ENCODE results near the gene MEX3D.
"Not testable (repeated sequence)": the region's sequence is repeated elsewhere in the genome, so short reads cannot be mapped to it uniquely, and the experiment has no call there.

MEX3D gene

GRCh38 chr19:1538978-1539377, 29.1 kb downstream of the MEX3D start:
- DNase-seq (ENCODE audit: low read depth in 2 of 2): no peak

DNA sequence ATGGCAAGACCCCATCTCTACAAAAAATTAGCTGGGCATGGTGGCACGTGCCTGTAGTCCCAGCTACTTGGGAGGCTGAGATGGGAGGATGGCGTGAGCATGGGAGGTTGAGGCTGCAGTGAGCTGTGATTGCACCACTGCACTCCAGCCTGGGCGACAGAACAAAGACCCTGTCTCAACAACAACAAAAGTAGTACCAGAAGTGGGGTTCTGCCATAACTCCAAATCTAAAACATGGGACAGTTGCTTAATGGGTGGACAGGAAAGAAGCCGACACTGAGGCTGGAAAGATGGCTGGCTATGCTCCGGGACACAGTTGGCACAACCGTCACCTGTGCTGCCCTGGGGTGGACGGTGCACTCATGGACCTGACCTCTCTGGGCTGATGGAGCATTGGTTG, 32.4 kb downstream of the MEX3D start:
- DNase-seq (ENCODE audit: low read depth in 2 of 2): not testable (repeated sequence)

- DNase-seq (ENCODE audit: low read depth in 2 of 2): no peak
Measured at GRCh38 chr19:1534972-1535371, 33.2 kb downstream of the MEX3D start.

- no peak for DNase-seq (ENCODE audit: low read depth in 2 of 2)
Measured at GRCh38 chr19:1533510-1534150, 34.5 kb downstream of the MEX3D start.

- DNase-seq (ENCODE audit: low read depth in 2 of 2): no peak
Measured at GRCh38 chr19:1532003-1532402, 36.1 kb downstream of the MEX3D start.

DNA sequence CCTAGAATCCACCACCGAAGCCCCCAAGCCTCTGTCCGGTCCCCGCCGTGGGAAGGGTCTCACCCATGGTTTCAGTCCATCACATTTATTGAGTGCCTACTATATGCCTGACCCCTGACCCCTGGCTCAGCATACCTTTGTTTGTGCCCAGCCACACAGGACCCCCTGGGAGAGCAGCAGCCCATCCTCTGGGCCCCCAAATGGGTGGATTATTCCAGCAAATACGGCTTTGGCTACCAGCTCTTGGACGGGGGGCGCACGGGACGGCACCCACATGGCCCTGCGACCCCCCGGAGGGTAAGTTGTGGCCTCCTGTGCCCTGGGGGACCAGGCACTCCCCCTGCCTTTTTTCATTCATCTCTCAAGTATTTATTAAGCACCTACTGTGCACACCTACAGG, 36.5 kb downstream of the MEX3D start:
- no peak for DNase-seq (ENCODE audit: low read depth in 2 of 2)

DNA sequence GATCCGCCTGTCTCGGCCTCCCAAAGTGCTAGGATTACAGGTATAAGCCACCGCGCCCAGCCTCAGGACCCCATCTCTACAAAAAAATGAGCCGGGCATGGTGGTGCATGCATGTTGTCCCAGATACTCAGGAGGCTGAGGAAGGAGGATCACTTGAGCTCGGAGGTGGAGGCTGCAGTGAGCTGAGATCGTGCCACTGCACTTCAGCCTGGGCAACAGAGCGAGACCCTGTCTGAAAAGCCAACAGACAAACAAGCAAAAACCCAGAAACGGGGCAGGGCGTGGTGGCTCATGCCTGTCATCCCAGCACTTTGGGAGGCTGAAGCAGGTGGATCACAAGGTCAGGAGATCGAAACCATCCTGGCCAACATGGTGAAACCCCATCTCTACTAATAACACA, 37.3 kb downstream of the MEX3D start:
- not testable (repeated sequence) for DNase-seq (ENCODE audit: low read depth in 2 of 2)

DNA sequence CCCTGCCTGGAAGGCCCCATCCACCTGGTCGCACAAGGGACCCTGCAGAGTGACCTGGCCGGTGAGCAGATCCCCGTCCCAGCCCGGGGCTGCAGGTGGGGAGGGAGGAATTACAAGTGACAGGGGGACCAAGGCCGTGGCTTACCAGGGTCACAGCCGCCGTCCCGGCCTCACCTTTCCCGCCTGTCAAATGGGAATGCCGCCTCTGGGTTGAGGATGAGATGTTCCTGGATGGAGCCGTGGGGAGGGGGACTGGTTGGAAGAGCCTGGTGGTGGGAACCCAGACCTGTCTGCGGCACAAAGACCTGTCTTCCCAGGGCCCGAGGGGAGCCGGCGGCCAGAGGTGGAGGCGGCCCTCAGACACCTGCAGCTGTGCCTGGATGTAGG, 38.7 kb downstream of the MEX3D start:
- DNase-seq (ENCODE audit: low read depth in 2 of 2): no peak

- no peak for DNase-seq (ENCODE audit: low read depth in 2 of 2)
Measured at GRCh38 chr19:1528596-1529429, 39.3 kb downstream of the MEX3D start.

- DNase-seq (ENCODE audit: low read depth in 2 of 2): no peak
Measured at GRCh38 chr19:1527650-1528309, 40.3 kb downstream of the MEX3D start.

- no peak for DNase-seq (ENCODE audit: low read depth in 2 of 2)
Measured at GRCh38 chr19:1526979-1527649, 41.0 kb downstream of the MEX3D start.

GRCh38 chr19:1526066-1526778, 41.9 kb downstream of the MEX3D start:
- no peak for DNase-seq (ENCODE audit: low read depth in 2 of 2)

GRCh38 chr19:1525343-1525742, 42.8 kb downstream of the MEX3D start:
- DNase-seq (ENCODE audit: low read depth in 2 of 2): no peak

DNA sequence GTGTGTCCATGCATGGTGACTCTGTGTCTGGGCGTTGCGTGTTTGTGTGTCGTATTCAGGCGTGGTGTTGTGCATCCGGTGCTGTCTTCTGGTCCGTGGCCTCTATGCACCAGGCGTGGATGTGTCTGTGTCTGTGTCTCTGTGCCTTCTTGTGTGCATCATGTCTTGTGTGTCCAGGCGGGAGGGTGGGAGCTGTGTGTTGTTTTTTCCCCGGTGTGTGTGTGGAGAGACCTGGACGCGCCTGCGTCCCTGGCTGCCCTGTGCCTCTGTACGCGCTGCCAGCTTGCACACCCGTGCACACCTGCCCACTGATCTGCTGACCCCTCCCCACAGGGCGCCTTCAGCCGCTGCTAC, 43.2 kb downstream of the MEX3D start:
- DNase-seq (ENCODE audit: low read depth in 2 of 2): no peak

- no peak for DNase-seq (ENCODE audit: low read depth in 2 of 2)
Measured at GRCh38 chr19:1524287-1524971, 43.7 kb downstream of the MEX3D start.

- DNase-seq (ENCODE audit: low read depth in 2 of 2): no peak
Measured at GRCh38 chr19:1523412-1524286, 44.5 kb downstream of the MEX3D start, which contains the start of gene PLK5. Gene PLK5, plus strand, starts transcription at chr19:1524077. Its CDS starts 2,920 bp downstream, at chr19:1526997.

- no peak for DNase-seq (ENCODE audit: low read depth in 2 of 2)
Measured at GRCh38 chr19:1522838-1523237, 45.3 kb downstream of the MEX3D start.

GRCh38 chr19:1522061-1522460, 46.1 kb downstream of the MEX3D start:
- no peak for DNase-seq (ENCODE audit: low read depth in 2 of 2)

- no peak for DNase-seq (ENCODE audit: low read depth in 2 of 2)
Measured at GRCh38 chr19:1521636-1522035, 46.5 kb downstream of the MEX3D start.

DNA sequence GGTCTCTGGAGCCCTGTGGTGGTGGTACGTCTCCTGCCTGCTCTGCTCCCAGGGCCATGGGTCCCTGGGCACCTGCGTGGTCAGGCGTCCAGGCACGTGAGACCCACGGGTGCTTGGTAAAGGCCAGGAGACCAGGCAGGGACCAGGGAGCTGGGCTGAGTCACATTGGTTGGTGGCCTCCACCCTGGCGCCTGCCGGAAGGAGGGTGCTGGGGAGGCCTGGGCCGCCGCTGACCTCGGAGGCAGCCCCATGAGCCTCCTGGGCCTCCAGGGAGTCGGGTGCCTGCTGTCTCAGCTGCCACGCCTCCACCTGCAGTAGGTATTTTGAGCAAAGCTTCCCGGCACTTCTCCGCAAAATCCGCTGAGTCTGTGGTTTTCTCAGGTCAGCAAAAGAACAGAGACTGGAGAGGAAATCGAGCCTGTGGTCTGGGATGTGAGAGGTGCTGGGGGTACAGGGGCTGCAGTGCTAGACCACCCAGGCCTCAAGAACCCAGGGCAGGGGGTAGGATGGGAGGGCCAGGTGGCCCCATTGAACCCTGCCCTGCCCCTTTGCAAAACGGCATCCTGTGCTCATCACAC, 47.8 kb downstream of the MEX3D start:
- no peak for DNase-seq (ENCODE audit: low read depth in 2 of 2)
